DOHH2 (cell line): ENCODE results near the gene CRTAC1.
A peak's percentile ranks its signal among the peaks of the same experiment; 100 is the strongest.

Experiments
- CTCF ChIP-seq: fragments of 200-600 bp; sonication (generic); IDR thresholded peaks from one replicate; pipeline ENCODE4 v1.5.1; 2014; ENCODE audit warnings: antibody characterized with exemption, mild to moderate bottlenecking, low read depth, low read length; ENCODE audit not compliant: poor library complexity, severe bottlenecking
- EZH2phosphoT487 ChIP-seq: fragments of 200-600 bp; sonication (generic); IDR thresholded peaks from 2 replicates; pipeline ENCODE4 v1.6.1; 2017; ENCODE audit warnings: borderline replicate concordance, mild to moderate bottlenecking, antibody characterized with exemption, low read length, moderate library complexity, mixed read lengths

DNA sequence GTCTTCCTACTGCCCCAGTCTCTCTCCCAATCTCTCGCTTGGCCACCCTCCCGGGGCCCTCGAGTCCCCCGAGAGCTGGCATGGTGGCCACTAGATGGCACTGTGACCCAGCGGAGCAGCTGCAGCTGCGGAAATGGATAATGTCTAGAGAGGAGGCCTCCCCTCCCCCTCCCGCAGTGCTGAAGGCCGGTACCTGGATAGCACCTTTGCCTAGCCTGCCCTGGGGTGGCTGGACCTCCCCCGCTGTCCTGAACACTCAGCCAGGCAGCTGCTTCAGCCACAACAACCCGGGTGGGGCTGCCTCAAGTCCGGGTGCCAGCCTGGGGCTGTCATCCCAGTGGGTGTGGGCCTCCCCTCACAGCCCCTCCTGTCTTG is 115.6 kb downstream of the CRTAC1 start:
- peak; percentile 93 for TF ChIP-seq CTCF
- no peak for TF ChIP-seq EZH2phosphoT487
